Measurements from ENCODE around the gene ROPN1B.

DNA sequence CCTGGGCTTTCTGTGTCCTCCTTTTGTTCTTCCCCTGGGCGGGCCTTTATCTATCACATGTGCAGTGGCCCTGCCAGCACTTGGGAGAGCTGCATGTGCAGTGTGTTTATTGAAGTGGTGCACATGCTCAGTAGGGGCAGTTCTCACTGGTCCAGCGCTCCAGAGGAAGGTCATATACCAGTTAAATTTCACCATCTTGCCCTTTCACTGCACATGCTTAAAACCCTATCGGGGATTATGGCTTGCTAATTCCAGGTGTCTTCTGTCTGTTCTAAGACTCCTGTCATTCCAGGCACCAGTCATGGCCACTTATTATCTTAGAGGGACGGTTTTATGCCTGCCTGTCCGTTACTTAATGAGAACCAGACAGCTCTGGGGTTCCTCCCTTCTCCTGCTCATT lies 52.2 kb downstream of the ROPN1B start:
- TF ChIP-seq, protein P1, sequence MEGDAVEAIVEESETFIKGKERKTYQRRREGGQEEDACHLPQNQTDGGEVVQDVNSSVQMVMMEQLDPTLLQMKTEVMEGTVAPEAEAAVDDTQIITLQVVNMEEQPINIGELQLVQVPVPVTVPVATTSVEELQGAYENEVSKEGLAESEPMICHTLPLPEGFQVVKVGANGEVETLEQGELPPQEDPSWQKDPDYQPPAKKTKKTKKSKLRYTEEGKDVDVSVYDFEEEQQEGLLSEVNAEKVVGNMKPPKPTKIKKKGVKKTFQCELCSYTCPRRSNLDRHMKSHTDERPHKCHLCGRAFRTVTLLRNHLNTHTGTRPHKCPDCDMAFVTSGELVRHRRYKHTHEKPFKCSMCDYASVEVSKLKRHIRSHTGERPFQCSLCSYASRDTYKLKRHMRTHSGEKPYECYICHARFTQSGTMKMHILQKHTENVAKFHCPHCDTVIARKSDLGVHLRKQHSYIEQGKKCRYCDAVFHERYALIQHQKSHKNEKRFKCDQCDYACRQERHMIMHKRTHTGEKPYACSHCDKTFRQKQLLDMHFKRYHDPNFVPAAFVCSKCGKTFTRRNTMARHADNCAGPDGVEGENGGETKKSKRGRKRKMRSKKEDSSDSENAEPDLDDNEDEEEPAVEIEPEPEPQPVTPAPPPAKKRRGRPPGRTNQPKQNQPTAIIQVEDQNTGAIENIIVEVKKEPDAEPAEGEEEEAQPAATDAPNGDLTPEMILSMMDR (IDR thresholded peaks at IDR 0.05): no peak
- no peak for TF ChIP-seq POLR2A (IDR thresholded peaks at IDR 0.05)
